Activated T-helper 2 cell treated with anti-CD3 and anti-CD28 coated beads, Interferon-gamma antibody, Interleukin-2, Interleukin-4, amounts not matched to agents 10 μg/mL and 5 μg/mL and 100 μg/mL, durations not matched to agents 14 hours and 24 hours and 36 hours (primary cell): Measurements from ENCODE around the gene HPX. TPM values are rescaled to one million over a fixed set of nuclear protein-coding genes. Genes with fewer than 3 reads are reported as not detected.

Source experiments
- DNase-seq: peaks from one replicate; pipeline ENCODE4 v3.0.0; 2021; ENCODE audit warnings: low spot score
- H3K27ac Mint-ChIP-seq: one replicate; pipeline ENCODE4 v1.8.0; 2021; ENCODE audit warnings: mixed read lengths
- H3K27me3 Mint-ChIP-seq: one replicate; pipeline ENCODE4 v1.8.0; 2021; ENCODE audit warnings: low read depth, mixed read lengths
- H3K36me3 Mint-ChIP-seq: one replicate; pipeline ENCODE4 v1.8.0; 2021; ENCODE audit warnings: low read depth, mixed read lengths
- H3K4me1 Mint-ChIP-seq: one replicate; pipeline ENCODE4 v1.8.0; 2021; ENCODE audit warnings: low read depth, mixed read lengths
- H3K4me3 Mint-ChIP-seq: one replicate; pipeline ENCODE4 v1.8.0; 2021; ENCODE audit warnings: low read depth, mild to moderate bottlenecking, moderate library complexity, mixed read lengths
- H3K9me3 Mint-ChIP-seq: one replicate; pipeline ENCODE4 v1.8.0; 2021; ENCODE audit warnings: mixed read lengths
- intact Hi-C: fragments of 100-400 bp; cut with micrococcal nuclease; formaldehyde crosslinking; loops from one replicate; pipeline ENCODE4 v1.15.1; 2023
- total RNA-seq: library from RNA; stranded (reverse); gene quantifications from 2 replicates; pipeline ENCODE4 v1.2.3, GENCODE V29; 2022

Gene HPX
- total RNA-seq, 1 donor from 2014 or later, result 0.50 TPM

- Mint-ChIP-seq H3K9me3 (no peaks in the 10 kb centered on the region), H3K4me1 (no peaks in the 10 kb centered on the region), H3K27me3 (peaks cover 39% of the 10 kb centered on the region), H3K4me3 (no peak overlapping the region), H3K36me3 (no peaks in the 10 kb centered on the region), H3K27ac (no peak overlapping the region)
- intact Hi-C loops, result no loop called here
- DNase-seq, result no peak
These were observed 13.3 kb downstream of the HPX start for GRCh38 chr11:6427516-6427915.

DNA sequence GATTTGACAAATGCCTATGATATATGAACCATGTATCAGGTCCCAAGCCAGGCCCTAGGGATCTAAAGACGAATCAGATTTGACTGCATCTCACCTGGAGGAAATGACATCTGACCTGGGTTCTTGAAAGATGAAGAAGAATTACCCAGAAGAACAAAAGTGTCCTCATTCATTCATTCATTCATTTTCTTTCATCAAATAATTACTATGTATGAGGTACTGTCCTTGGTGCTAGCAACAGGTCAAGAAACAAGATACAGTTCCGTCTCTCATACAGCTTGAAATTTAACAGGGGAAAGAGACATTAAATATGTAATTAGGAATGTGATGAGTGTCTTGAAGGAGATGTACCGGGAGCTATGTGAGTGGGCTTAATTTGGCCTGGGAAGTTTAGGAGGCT lies 20.1 kb downstream of the HPX start:
- H3K4me3 Mint-ChIP-seq, result no peak overlapping the region
- H3K36me3 Mint-ChIP-seq, result no peaks in the 10 kb centered on the region
- no peaks in the 10 kb centered on the region for H3K9me3 Mint-ChIP-seq
- no peak for DNase-seq
- peaks cover 4% of the 10 kb centered on the region for H3K4me1 Mint-ChIP-seq
- intact Hi-C loops, result no loop called here
- peaks cover 42% of the 10 kb centered on the region for H3K27me3 Mint-ChIP-seq
- no peak overlapping the region for H3K27ac Mint-ChIP-seq

GRCh38 chr11:6419009-6419631 lies 21.7 kb downstream of the HPX start, which contains the start of gene APBB1:
TSS of gene APBB1 (minus strand) at chr11:6419094. CDS start at chr11:6411347, 7,747 bp downstream.
- peak within 1 kb of the TSS; percentile 72 for H3K4me3 Mint-ChIP-seq
- peaks cover 4% of the 10 kb centered on the region for H3K4me1 Mint-ChIP-seq
- no peaks in the 10 kb centered on the region for H3K36me3 Mint-ChIP-seq
- DNase-seq, result peak; percentile 68
- H3K9me3 Mint-ChIP-seq, result no peaks in the 10 kb centered on the region
- H3K27me3 Mint-ChIP-seq, result peaks cover 31% of the 10 kb centered on the region
- intact Hi-C loops, result loop anchor here (1.0 to 10.0 kb wide), 5 partner anchors 17 to 266 kb away; partner anchors contain the start of genes CAVIN3, MRPL17, SMPD1 and TAF10
- peak within 1 kb of the TSS; percentile 25 for H3K27ac Mint-ChIP-seq

DNA sequence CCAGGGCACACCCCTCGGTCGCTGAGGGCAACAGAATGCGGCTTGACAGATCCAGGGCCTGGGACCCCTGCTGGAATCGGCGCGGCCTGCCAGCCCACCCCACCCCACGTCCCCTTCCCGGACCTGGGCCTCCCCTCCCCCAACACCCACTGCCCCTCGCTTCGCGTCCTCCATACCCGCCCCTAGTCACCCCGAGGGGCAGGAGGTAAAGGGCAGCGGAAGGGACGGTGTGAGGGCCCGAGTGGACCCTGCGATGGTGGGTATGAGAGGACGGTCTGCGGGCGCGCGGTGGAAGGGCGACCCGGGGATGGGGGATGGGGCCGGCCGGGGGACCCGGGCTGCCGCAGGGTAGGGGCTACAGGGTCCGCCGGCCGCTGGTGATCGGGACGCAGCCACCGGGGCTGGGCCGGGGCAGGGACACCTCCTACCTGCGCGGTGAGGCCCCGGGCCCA lies 22.2 kb downstream of the HPX start:
- no peaks in the 10 kb centered on the region for H3K9me3 Mint-ChIP-seq
- no peak for DNase-seq
- no peak overlapping the region for H3K4me3 Mint-ChIP-seq
- no peak overlapping the region for H3K27ac Mint-ChIP-seq
- H3K4me1 Mint-ChIP-seq, result peaks cover 4% of the 10 kb centered on the region
- no peaks in the 10 kb centered on the region for H3K36me3 Mint-ChIP-seq
- intact Hi-C loops, result loop anchor here (1.0 to 10.0 kb wide), 5 partner anchors 16 to 266 kb away; partner anchors contain the start of genes CAVIN3, MRPL17, SMPD1 and TAF10
- peaks cover 25% of the 10 kb centered on the region for H3K27me3 Mint-ChIP-seq

GRCh38 chr11:6417907-6418556 lies 22.8 kb downstream of the HPX start:
- Mint-ChIP-seq H3K36me3 (peaks cover 2% of the 10 kb centered on the region), H3K4me3 (no peak overlapping the region), H3K9me3 (no peaks in the 10 kb centered on the region), H3K27me3 (peaks cover 20% of the 10 kb centered on the region), H3K4me1 (peaks cover 7% of the 10 kb centered on the region), H3K27ac (no peak overlapping the region)
- intact Hi-C loops, result loop anchor here (5.0 to 10.0 kb wide), 3 partner anchors 96 to 267 kb away; partner anchors contain the start of genes CAVIN3, MRPL17, TAF10 and TPP1
- DNase-seq, result no peak

GRCh38 chr11:6415797-6416196 lies 25.0 kb downstream of the HPX start:
- intact Hi-C loops, result loop anchor here (1.0 to 10.0 kb wide), 4 partner anchors 13 to 269 kb away; partner anchors contain the start of genes CAVIN3, MRPL17, TAF10 and TPP1

DNA sequence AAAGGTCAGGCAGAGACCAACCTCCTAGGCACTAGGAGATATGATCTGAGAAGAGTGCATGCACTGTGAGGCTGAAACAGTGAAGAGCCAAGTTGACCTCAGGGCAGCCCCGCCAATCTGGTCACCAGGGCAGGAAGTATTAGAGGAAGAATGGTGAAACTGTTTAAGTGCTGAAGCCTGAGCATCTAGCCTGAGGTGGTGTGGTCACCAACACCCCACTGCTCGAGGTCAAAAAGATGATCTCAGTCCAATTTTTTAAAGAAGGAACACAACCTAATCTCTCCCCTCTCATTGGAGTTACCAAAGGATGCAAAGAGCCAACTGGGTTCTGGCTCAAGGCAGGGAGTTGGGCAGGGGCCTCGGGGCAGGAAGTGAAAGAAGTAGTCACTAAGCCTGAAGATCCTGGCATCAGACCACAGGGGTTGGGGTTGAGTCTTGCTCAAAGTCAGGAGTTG lies 25.9 kb downstream of the HPX start:
- no peak for DNase-seq
- peaks cover 12% of the 10 kb centered on the region for H3K36me3 Mint-ChIP-seq
- peaks cover 1% of the 10 kb centered on the region for H3K27me3 Mint-ChIP-seq
- H3K27ac Mint-ChIP-seq, result no peak overlapping the region
- H3K4me1 Mint-ChIP-seq, result peaks cover 8% of the 10 kb centered on the region
- no peaks in the 10 kb centered on the region for H3K9me3 Mint-ChIP-seq
- H3K4me3 Mint-ChIP-seq, result no peak overlapping the region
- intact Hi-C loops, result loop anchor here (1.0 to 10.0 kb wide), 4 partner anchors 13 to 270 kb away; partner anchors contain the start of genes CAVIN3, MRPL17, TAF10 and TPP1

More at GRCh38 chr11:6415797-6416196, 25.0 kb downstream of the HPX start:
- H3K9me3 Mint-ChIP-seq, result no peaks in the 10 kb centered on the region
- peaks cover 7% of the 10 kb centered on the region for H3K36me3 Mint-ChIP-seq
- H3K27ac Mint-ChIP-seq, result no peak overlapping the region
- H3K4me1 Mint-ChIP-seq, result peaks cover 8% of the 10 kb centered on the region
- H3K4me3 Mint-ChIP-seq, result no peak overlapping the region
- H3K27me3 Mint-ChIP-seq, result peaks cover 5% of the 10 kb centered on the region
- DNase-seq, result no peak

GRCh38 chr11:6413791-6414201 lies 27.0 kb downstream of the HPX start:
- H3K4me1 Mint-ChIP-seq, result peaks cover 4% of the 10 kb centered on the region
- peak; percentile 41 for DNase-seq
- no peaks in the 10 kb centered on the region for H3K27me3 Mint-ChIP-seq
- H3K9me3 Mint-ChIP-seq, result no peaks in the 10 kb centered on the region
- no peak overlapping the region for H3K4me3 Mint-ChIP-seq
- H3K27ac Mint-ChIP-seq, result no peak overlapping the region
- intact Hi-C loops, result loop anchor here (10.0 kb wide), 2 partner anchors 201 to 271 kb away; partner anchors contain the start of genes MRPL17, TAF10 and TPP1
- H3K36me3 Mint-ChIP-seq, result peaks cover 20% of the 10 kb centered on the region

GRCh38 chr11:6411594-6412031 lies 29.2 kb downstream of the HPX start:
- Mint-ChIP-seq H3K9me3 (no peaks in the 10 kb centered on the region), H3K4me1 (peaks cover 16% of the 10 kb centered on the region), H3K27me3 (no peaks in the 10 kb centered on the region), H3K36me3 (peaks cover 24% of the 10 kb centered on the region), H3K27ac (no peak overlapping the region), H3K4me3 (no peak overlapping the region)
- intact Hi-C loops, result loop anchor here (10.0 kb wide), 2 partner anchors 203 to 273 kb away; partner anchors contain the start of genes MRPL17, TAF10 and TPP1
- no peak for DNase-seq

DNA sequence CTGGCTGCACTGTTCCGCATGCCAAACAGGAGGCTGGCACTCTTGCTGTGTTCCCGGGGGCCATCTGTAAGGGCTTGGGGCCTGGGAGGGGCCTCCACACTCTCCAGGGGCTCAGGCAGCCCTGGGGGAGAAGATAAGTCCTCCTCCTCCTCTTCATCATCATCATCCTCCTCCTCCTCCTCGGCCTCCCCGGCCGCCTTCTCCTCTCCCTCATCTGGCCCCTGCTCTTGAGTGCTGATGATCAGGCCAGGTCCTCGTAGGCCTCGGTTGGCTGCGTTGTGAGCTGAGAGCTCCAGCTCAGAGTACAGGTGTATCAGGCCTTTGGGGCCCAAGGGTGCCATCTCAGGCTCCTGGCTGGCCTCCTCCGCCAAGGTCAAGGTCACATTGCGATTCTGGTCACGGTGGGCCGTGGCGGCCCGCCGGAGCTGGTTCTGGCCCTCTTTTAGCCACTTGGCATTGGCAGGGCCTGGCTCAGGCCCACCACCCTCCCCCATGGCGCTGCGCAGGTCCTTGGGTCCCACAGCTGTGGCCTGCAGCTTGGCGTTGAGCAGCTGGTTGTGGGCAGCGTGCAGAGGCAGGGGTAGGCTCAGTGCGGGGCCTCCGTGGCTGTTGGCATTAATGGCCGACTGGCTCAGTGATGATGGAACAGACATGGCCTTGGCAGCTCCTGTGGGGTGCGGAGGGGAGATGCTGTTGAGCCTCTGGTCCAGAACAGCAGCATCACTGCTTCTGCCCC lies 29.9 kb downstream of the HPX start:
- intact Hi-C loops, result loop anchor here (10.0 kb wide), 2 partner anchors 204 to 274 kb away; partner anchors contain the start of genes MRPL17, TAF10 and TPP1
- Mint-ChIP-seq H3K27me3 (no peaks in the 10 kb centered on the region), H3K4me3 (no peak overlapping the region), H3K36me3 (peaks cover 24% of the 10 kb centered on the region), H3K4me1 (peaks cover 23% of the 10 kb centered on the region), H3K27ac (no peak overlapping the region), H3K9me3 (no peaks in the 10 kb centered on the region)
- DNase-seq, result no peak

DNA sequence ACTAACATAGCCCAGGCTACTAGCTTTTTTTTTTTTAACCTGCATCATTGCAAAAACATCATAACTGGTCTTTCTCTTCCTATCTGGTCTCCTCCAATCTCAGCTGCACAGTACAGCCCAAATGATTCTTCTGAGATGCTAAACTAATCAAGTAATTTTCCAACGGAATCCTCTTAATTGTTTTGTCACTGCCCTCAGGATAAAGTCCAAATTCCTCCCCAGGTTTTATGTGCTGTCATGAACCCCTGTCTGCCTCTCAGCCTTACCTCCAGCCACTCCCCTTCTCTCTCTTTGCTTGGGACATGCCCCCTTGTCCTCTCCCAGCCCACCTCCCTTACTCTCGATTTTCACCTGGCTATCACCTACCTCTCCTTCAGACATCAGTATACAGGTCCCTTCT lies 34.4 kb downstream of the HPX start:
- intact Hi-C loops, result no loop called here

DNA sequence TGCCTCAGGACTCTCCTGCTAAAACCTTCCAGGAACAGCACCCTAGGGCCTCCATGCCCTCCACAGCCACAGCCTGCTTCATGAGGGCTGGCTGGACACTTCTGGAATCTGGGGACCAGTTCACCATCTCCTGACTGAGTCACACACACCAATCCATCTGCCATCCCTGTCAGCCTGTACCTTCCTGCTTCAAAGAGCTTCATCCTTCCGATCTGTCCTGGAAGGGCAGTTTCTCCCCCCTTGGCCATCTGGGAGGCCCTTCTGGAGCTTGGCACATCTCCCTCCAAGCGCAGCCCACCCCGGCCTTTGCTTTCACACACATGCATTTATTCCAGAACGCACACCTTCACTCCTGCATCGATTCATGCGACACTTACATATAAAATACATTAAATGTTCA lies 34.9 kb downstream of the HPX start:
- intact Hi-C loops, result no loop called here
- Mint-ChIP-seq H3K4me3 (no peak overlapping the region), H3K4me1 (peaks cover 58% of the 10 kb centered on the region), H3K9me3 (no peaks in the 10 kb centered on the region), H3K27ac (no peak overlapping the region), H3K36me3 (peaks cover 23% of the 10 kb centered on the region), H3K27me3 (no peaks in the 10 kb centered on the region)
- DNase-seq, result no peak

More for the DNA sequence above, 34.4 kb downstream of the HPX start:
- Mint-ChIP-seq H3K27me3 (no peaks in the 10 kb centered on the region), H3K4me3 (no peak overlapping the region), H3K36me3 (peaks cover 21% of the 10 kb centered on the region), H3K27ac (no peak overlapping the region), H3K4me1 (peaks cover 53% of the 10 kb centered on the region), H3K9me3 (no peaks in the 10 kb centered on the region)
- no peak for DNase-seq
